ENCODE results near the gene HELZ.
"Not testable (repeated sequence)": the region's sequence is repeated elsewhere in the genome, so short reads cannot be mapped to it uniquely, and the experiment has no call there.

Gene HELZ

DNA sequence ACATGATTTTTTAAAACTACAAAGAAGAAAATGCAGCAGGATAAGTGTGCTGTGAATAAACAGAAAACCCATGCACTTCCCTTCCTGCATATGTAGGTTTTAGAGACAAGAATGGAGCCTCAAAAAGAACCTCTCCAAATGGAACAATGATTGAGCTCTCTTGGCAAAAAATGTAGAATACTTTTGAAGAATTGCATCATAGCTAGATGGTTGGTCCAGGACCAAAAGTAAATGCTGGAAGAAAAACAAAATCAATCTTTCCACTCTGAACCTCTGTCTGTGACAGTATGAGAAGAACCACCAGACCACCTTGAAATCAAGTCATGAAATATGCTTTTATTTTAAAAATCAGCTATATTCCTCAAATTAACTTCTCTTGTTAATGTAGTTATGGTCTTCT, 17.5 kb downstream of the HELZ start:
- DNase-seq (ENCODE audit: low read depth) = no peak

DNA sequence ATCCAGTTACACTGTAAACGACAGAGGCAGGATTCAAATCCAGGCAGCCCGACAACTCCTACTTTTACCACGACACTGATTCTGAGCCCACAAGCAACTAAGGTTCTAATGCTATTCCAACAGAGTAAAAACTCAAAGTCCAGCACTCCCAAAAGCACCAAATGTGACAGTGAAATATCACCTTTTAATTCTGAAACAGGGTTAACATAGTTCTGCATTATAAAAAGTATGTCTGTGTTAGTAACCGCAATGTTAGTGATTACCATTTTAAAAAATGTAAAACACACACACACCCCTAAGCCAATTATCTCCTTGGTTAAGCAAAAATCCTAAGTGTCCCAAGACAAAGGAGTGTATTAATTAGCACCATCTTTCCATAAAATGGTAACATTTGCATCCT, 19.7 kb downstream of the HELZ start:
- no peak for DNase-seq (ENCODE audit: low read depth)

DNA sequence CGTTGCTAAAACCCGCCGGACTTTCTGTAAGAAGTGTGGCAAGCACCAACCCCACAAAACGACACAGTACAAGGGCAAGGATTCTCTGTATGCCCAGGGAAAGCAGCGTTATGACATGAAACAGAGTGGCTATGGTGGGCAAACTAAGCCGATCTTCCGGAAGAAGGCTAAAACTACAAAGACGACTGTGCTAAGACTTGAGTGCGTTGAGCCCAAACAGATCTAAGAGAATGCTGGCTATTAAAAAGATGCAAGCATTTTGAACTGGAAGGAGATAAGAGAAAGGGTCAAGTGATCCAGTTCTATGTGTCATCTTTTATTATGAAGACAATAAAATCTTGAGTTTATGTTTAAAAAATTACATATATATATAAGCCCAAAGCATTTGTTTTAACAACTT, 20.3 kb downstream of the HELZ start:
- DNase-seq (ENCODE audit: low read depth) = no peak

DNA sequence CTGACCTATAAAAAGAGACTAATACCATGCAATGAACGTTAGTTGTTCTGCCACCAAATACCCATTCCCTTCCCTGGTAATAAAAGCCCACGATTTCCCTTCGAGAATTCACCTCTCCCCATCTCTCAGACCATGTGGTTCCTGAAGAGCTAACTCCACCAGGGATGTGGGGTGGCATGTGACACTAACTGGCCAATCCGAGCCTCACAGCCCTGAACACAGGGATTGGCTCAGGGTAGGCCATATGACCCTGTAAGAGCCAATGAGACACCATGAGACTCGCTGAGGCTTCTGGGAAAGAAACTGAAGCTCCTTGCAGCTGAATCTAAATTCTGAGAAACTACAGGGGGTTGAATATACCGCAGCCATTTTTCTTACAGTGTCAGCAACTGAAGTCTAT, 21.1 kb downstream of the HELZ start:
- no peak for DNase-seq (ENCODE audit: low read depth)

DNA sequence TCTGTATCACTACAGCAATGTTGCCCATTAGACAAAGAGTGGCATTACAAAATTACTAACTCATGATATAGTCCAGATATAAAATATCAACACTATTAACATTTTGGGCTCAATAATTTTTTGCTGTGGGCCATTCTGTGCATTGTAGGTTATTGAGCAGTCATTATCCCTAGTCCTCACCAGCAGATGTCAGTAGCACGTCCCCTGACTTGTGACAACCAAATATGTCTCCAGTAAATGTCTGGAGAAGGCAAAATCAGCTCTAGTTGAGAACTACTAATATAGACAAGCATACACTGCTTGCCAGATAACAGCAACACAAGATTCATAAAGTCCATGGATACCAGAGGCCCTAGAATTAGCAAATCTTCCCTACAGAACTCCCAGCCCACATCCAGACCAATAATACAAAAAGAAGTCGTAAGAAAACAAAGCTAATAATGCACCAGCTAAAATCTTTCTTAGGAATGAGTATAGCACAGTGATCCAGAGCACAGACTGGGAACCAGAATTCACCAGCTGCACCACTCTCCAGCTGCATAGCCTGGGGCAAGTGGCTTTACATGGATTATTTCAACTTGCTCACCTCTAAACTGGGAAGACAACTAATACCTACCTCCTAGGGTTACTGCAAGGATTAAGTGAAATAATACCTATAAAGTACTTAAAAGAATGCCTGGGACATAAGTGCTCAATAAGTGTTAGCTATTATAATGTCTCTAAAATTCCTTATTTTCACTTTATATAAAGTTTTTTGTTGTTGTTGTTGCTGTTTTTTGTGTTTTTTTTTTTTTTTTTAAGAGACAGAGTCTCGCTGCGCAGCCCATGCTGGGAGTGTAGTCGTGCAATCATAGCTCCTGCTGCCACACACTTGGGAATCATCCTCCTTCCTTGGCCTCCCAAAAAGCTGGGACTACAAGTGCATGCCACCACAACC, 23.7 kb downstream of the HELZ start:
- DNase-seq (ENCODE audit: low read depth) = no peak

DNA sequence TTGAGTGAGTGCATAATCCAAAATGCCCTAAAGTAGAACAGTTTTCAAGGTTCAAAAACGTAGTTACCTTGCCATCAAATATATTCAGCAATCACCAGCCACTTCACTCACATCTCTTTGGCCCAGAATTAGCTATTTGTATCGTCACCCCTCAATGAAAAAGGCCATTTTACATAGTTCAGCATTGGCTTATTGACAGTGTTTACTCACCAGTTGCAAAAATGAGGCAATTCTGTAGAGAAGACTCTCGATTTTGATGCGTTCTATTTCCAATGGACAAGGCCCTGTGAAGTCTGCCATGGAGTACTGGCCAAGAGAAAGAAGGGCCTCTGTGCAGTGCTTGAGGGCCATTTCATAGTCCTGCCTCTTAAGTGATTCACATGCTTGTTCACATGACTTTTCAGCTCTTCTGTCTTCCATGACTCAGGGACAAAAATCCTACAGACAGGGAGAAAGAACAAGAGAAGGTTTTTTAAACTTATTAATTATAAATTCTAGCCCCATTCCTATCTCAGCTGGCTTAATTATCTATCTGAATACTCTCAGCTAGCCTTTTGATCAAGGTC, 26.5 kb downstream of the HELZ start:
- DNase-seq (ENCODE audit: low read depth) = peak; percentile 40

DNA sequence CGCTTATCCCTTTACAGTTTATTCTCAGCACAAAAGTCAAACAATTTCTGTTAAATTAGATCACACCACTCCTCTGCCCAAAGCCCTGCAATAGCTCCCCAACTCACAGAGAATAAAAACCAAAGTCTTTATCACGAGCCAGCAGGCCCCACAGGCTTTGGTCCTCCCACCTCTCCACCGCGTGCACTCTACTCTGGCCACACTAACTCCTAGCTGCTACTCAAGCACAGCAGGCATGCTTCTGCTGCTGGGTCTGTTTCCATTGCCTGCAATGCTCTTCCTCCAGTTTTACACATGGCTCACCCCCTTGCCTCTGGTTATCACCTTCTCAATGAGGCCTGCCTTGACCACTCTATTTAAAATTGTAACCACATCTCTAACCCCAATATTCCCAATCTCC, 27.6 kb downstream of the HELZ start:
- no peak for DNase-seq (ENCODE audit: low read depth)

DNA sequence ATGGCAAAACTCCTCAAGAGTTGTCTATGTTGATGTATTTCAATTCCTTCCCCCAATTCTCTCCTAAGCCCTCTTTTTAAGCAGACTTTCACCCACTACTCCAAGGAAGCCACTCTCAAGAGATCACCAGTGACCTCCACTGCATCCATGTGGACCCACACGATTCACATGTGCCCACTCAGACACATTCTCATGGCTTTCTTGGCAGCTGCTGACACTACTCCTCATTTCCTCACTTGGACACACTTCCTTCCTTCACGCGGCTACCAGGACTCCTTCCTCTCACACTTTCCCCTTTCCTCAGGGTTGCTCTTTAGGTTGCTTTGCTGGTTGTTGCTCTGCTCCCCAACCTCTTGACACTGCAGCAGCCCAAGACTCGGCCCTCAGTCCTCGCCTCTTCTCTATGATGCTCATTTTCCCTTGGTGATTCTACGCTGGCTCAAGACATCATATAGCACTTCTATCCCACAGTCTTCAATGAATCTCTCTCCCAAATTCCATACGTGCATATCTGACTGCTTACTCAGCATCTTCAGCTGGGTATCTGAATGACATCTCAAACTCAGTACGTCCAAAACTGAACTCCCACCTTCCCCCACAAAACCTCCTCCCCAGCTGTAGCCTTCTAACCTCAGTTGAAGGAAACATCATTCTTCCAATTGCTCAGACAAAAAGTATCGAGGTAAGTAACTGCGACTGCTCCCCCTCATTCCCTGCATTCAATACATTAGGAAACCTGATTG, 28.2 kb downstream of the HELZ start:
- no peak for DNase-seq (ENCODE audit: low read depth)

DNA sequence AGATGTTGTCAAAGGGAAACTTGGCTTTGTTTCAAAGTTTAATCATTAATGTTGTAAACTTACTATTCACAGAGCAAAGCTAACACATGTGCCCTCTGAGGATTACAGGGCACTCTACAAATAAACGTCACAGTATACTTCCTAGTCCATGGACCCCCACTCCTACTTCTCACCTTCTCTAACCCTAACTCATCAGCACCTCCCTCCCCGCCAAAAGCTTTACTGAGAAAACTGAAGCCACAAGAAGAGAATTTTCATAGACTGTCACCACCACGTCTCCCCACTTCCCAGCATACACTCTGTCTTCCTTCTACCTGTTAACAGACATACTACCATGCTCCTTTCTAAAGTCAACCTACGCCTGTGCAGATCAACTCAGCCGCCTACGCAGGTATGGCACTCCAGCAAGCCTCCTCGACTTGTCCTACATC, 29.0 kb downstream of the HELZ start:
- no peak for DNase-seq (ENCODE audit: low read depth)

DNA sequence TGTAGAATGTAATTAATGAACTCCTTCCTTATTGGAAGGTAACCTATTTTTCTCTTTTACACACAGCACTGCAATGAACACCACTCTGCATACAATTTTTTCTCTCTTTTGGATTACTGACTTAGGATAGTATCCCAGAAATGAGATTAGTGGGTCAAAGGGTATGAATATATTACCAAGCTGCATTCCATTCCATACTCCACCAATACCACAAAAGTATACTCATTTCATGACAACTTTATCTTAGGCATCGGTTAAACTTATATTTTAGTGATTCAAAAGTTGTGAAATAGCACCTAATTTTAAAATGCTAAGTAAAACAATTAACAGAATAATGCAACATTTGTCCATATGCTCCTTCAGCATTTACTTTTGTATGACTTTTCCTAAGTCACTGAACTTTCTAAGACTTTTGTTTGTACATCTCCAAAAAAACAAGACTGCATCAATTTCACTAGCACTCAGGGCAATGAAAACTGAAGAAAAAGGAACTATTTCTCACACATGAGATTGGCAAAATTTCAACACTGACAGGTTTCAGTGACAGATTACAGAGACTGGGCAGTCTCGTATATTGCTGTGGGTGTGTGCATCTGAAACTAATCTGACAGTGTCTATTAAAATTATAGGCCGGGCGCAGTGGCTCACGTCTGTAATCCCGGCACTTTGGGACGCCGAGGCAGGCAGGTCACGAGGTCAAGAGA, 32.1 kb downstream of the HELZ start:
- no peak for DNase-seq (ENCODE audit: low read depth)

DNA sequence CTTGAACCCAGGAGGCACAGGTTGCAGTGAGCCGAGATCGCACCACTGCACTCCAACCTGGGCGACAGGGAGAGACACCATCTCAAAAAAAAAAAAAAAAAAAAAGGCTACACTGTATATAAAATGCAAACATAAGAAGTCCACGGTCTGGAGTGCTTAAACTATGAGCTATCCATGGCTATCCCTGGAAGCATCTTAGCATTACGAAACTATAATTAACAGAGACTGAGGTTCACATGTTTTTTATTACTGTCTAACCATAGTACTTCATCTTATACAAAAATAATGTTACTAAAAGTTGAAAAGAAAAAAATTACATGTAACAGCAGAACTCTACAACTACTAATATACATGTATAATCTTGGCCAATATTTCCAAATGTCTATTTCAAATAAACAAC, 32.8 kb downstream of the HELZ start:
- no peak for DNase-seq (ENCODE audit: low read depth)

DNA sequence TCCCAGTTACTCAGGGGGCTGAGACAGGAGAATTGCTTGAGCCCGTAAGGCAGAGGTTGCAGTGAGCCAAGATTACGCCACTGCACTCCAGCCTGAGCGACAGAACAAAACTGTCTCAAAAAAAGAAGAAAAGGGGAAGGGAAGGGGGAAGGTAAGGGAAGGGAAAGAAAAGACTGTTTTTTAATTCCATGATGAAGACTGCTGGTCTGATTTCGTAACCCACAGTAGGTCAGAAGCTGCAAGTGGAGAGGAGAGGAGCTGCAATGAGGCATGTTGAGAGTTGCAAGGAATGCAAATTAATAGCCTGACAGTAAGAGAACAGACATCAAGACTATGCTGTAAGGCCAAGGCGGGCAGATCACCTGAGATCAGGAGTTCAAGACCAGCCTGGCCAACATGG, 33.3 kb downstream of the HELZ start:
- DNase-seq (ENCODE audit: low read depth) = no peak

DNA sequence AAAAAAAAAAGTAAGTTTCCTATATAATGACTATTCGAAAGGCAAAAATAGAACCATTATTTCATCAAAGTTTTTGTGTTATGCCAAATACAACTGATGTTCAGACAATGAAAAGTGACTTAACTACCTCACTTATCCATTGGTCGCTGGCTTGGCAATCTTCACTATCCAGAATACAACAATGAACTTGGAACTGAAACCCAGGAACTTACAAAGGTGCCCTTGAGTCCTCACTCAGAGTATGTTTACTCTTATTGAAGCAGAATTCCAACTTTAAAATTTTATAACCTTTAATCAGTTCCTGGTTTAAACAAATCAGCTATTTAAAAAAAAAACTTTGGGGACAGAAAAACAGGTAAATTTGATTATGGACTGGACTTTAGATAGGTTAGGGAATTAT, 34.1 kb downstream of the HELZ start:
- no peak for DNase-seq (ENCODE audit: low read depth)

DNA sequence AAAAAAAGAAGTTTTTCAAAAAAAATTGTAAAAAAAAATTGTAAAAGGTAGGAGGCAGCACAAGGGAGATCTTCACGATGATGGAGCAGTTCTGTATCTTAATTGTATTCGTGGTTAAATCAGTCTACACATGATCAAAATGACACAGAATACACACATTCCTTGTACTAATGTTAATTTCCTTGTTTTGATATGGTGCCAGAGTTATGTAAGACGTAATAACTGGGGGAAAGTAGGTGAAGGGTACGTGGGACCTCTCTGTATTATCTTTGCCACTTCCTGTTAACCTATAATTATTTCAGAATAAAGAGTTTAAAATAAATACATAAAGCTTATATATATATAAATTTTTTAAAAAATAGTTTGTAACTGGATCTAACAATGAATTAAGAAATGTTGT, 36.8 kb downstream of the HELZ start:
- no peak for DNase-seq (ENCODE audit: low read depth)

DNA sequence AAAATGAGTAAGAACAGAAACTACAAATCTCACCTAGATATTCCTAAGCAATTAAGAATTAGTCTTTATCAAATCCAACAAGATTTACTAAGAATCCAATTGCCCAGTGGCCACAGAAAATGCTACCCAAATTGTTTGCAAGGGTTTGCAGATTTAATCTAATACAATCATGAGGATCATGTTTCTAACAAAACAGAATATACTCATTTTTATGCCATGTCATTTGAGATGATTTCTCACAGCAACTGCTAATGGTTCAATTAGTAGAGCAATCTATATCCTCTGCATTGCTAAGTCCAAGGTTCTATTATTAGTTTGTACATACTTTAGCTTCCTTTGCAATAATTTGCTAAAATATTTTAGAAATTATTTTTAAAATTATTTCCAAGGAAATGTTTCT, 41.2 kb downstream of the HELZ start:
- no peak for DNase-seq (ENCODE audit: low read depth)

DNA sequence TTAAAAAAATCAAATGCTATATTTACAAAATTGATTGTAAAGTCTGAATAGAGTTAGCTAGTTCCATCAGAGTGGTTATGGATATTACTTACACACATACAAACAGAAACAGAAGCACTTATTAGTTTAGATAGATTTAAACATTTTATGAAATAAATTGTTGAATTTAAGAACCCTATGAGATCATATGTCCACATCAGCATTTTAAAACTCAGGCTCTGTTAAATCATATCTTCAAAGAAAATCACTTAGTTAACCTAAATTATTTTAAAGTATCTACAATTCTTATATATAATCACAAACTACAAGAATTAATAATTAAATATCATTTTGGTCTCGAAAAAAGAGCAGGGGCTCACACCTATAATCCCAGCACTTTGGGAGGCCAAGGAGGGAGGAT, 42.5 kb downstream of the HELZ start:
- no peak for DNase-seq (ENCODE audit: low read depth)

DNA sequence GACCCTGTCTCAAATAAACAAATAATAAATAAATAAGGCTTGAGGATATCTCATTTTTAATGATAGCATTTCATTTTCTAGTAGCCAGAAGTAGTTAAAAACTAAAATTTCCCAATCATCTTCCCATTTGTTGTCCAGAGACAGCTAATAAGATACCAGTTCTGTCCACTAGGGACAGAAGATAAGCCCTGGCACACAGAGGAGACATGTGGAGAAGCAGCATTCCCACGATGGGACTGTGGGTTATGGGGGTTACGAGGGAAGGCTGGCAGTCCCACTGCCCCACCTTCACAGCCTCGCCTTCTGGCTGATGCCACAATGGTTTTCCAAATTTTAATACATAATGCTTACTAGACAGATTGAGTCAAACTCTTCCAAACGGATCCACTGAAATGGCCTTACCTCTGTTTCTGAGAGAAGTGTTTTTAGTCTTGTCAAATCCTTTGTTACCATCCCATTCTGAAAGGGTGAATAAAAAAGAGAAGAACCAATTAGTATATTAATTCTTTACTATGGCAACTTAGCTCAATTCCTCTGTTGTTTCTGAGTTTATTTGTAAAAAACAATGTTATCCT, 44.2 kb downstream of the HELZ start:
- DNase-seq (ENCODE audit: low read depth) = no peak

DNA sequence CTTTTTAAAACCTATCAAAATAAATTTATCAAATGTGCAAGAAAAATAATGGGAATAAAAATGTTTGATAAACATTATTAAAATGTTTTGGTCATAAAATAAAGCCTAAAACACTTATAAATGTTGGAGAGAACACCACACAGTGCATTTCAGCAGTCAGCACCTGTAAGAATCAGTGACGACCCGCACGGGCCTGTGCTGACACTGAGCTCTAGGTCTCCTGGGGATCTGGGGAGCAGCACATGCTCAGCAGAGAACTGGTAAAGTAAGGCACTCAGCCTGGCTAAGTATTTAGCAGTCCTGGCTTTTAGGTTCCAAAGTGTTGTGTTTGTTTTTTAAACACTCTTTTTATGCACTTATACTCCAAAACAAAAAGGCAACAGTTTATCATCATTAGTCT, 46.9 kb downstream of the HELZ start:
- DNase-seq (ENCODE audit: low read depth) = no peak

DNA sequence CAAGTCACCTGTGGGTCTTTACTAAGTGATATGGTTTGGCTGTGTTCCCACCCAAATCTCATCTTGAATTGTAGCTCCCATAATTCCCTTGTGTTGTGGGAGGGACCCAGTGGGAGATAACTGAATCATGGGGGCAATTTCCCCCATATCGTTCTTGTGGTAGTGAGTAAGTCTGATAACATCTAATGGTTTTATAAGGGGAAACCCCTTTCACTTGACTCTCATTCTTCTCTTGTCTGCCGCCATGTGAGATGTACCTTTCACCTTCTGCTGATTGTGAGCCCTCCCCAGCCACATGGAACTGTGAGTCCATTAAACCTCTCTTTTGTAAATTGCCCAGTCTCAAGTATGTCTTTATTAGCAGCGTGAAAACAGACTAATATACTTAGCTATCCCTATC, 48.0 kb downstream of the HELZ start:
- not testable (repeated sequence) for DNase-seq (ENCODE audit: low read depth)

DNA sequence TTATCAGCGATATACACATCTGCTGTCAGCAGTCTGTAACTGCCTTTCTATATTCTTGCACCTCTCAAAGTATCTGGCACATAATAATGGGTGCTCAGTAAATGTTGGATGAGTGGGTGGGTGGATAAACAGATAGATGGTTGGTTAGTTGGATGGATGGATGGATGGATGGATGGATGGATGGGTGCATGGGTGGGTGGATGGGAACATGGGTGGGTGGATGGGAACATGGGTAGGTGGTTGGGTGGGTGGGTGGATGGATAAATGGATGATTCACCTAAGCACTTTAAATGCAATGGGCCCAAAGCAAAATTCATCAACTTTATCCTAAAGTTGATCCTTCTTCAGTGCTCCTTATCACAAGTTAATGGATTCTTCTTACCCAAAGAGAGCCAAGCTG, 48.6 kb downstream of the HELZ start:
- DNase-seq (ENCODE audit: low read depth) = no peak

DNA sequence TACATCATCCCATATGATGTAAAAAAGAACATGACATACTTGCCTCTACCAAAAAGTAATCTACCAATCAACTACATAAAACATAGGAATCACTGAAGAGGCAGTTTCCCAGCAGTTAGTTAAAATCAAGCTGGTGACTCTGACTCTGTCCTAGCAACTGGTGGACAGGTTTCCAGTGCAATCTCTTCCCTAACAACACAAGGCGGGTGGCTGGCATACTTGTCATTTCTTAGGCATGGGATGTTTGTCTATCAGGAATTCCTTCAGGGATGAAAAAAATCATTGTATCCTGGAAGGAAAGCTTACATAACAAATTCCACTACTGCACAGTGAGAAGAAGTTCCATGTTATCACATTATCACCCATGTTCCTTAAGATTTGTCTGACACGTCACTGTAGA, 50.9 kb downstream of the HELZ start:
- peak; percentile 21 for DNase-seq (ENCODE audit: low read depth)

DNA sequence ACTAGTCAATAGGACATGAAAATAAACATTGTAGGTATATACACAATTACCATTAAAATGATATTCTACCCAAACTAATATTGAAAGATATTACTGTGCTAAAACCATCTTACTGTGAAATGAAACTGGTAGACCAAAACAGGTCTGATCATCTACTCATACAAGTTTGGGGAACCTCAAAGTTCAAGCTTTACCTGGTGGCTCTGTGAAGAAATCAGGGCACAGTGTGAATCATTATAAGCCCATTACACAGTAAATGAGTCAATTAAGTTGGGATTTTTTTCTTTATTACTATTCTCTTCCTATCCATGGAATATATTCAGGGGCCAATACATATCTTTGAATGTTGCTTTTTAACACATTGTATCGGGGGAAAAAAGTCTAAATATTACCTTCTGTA, 57.1 kb downstream of the HELZ start:
- no peak for DNase-seq (ENCODE audit: low read depth)

Measured in stromal cell of bone marrow (primary cell).